ENCODE data around the gene WDR77. TPM values are rescaled to one million over a fixed set of nuclear protein-coding genes. Genes with fewer than 3 reads are reported as not detected.

WDR77 gene
- 10 to 100 TPM; 42.5 to 53.7 (median 47.7) TPM for total RNA-seq (2021; fragmentation: NEBNext Ultra II Directional; extraction: Animal tissue kit (Norgen Biotek cat#: 25700))
- long read RNA-seq, transcript WDR77-201 (10 exons, 2,576 nt) = major isoform, 99 of 125 reads
- long read RNA-seq, partial matches to known transcripts = 7 of 125 reads
- long read RNA-seq, other reads (novel, unspliced or antisense) = 19 of 125 reads

GRCh38 chr1:111448918-111449702, at the start of gene WDR77, which contains the start of gene ATP5PB:
Gene WDR77, minus strand, starts transcription at chr1:111449256. Its CDS starts 87 bp downstream, at chr1:111449169.
Gene ATP5PB, plus strand, starts transcription at chr1:111449464. Its CDS starts 78 bp downstream, at chr1:111449542.
- Mint-ChIP-seq H3K27ac (peak within 1 kb of the TSS; percentile 99), H3K4me1 (ENCODE audit: low read depth) (peaks cover 45% of the 10 kb centered on the region), H3K36me3 (ENCODE audit: low read depth) (peaks cover 52% of the 10 kb centered on the region), H3K4me3 (peak within 1 kb of the TSS; percentile 100), H3K27me3 (ENCODE audit: insufficient read depth) (peaks cover 8% of the 10 kb centered on the region), H3K9me3 (no peaks in the 10 kb centered on the region)
- TF ChIP-seq CTCF (IDR thresholded peaks at IDR 0.05) = peak; percentile 34; the same call in 1 of the 2 replicates
- DNase-seq = peak; percentile 100

GRCh38 chr1:111497592-111497991, 48.5 kb upstream of the WDR77 start:
- Mint-ChIP-seq H3K4me3 (no peak overlapping the region), H3K36me3 (ENCODE audit: low read depth) (no peaks in the 10 kb centered on the region), H3K4me1 (ENCODE audit: low read depth) (no peaks in the 10 kb centered on the region; the same call in 1 of the 2 replicates), H3K27ac (no peak overlapping the region), H3K27me3 (ENCODE audit: insufficient read depth) (peaks cover 5% of the 10 kb centered on the region), H3K9me3 (peaks cover 3% of the 10 kb centered on the region; the same call in 1 of the 2 replicates)
- no peak for DNase-seq
- TF ChIP-seq CTCF (IDR thresholded peaks at IDR 0.05) = no peak

GRCh38 chr1:111496398-111496797, 47.3 kb upstream of the WDR77 start:
- Mint-ChIP-seq H3K27ac (no peak overlapping the region), H3K4me1 (ENCODE audit: low read depth) (no peaks in the 10 kb centered on the region; the same call in 1 of the 2 replicates), H3K9me3 (peaks cover 3% of the 10 kb centered on the region; the same call in 1 of the 2 replicates), H3K36me3 (ENCODE audit: low read depth) (no peaks in the 10 kb centered on the region), H3K4me3 (no peak overlapping the region), H3K27me3 (ENCODE audit: insufficient read depth) (peaks cover 5% of the 10 kb centered on the region)
- TF ChIP-seq CTCF (IDR thresholded peaks at IDR 0.05) = no peak
- no peak for DNase-seq

GRCh38 chr1:111491070-111491469, 42.0 kb upstream of the WDR77 start:
- no peak overlapping the region for H3K4me3 Mint-ChIP-seq
- peaks cover 4% of the 10 kb centered on the region; the same call in 1 of the 2 replicates for H3K4me1 Mint-ChIP-seq (ENCODE audit: low read depth)
- H3K27ac Mint-ChIP-seq = no peak overlapping the region
- no peaks in the 10 kb centered on the region for H3K36me3 Mint-ChIP-seq (ENCODE audit: low read depth)
- peaks cover 5% of the 10 kb centered on the region for H3K27me3 Mint-ChIP-seq (ENCODE audit: insufficient read depth)
- no peaks in the 10 kb centered on the region; the same call in 1 of the 2 replicates for H3K9me3 Mint-ChIP-seq
- no peak for TF ChIP-seq CTCF (IDR thresholded peaks at IDR 0.05)
- no peak for DNase-seq

GRCh38 chr1:111490220-111490619, 41.2 kb upstream of the WDR77 start:
- Mint-ChIP-seq H3K9me3 (no peaks in the 10 kb centered on the region; the same call in 1 of the 2 replicates), H3K36me3 (ENCODE audit: low read depth) (no peaks in the 10 kb centered on the region), H3K4me3 (no peak overlapping the region), H3K27ac (no peak overlapping the region), H3K4me1 (ENCODE audit: low read depth) (peaks cover 4% of the 10 kb centered on the region; the same call in 1 of the 2 replicates), H3K27me3 (ENCODE audit: insufficient read depth) (peaks cover 5% of the 10 kb centered on the region)
- no peak for TF ChIP-seq CTCF (IDR thresholded peaks at IDR 0.05)
- DNase-seq = no peak
